ENCODE results near the gene SPRYD7.

- no peak for TF ChIP-seq EZH2 (IDR thresholded peaks at IDR 0.05)
- no peak for TF ChIP-seq POLR2AphosphoS5 (IDR thresholded peaks at IDR 0.05; ENCODE audit: borderline replicate concordance, low read depth, low read length)
- no peak for TF ChIP-seq FOXP2 (optimal IDR thresholded peaks at IDR 0.05; ENCODE audit: control extremely low read depth, extremely low read length, insufficient read depth)
These were observed 2.6 kb downstream of the SPRYD7 start for GRCh38 chr13:49933511-49933910.
